IMR-90 (cell line): Measurements from ENCODE around the gene CARTPT. TPM values are rescaled to one million over a fixed set of nuclear protein-coding genes. Genes with fewer than 3 reads are reported as not detected.

Experiments used
- ATAC-seq: fragments of 200-7000 bp; cut with Tn5 transposase; 2 replicates; pipeline ENCODE4 v1.9.1; 2020; ENCODE audit warnings: low read depth, mild to moderate bottlenecking, moderate library complexity
- BruUV-seq: library from RNA; stranded (reverse); fragments of 400-500 nt; replicated peaks from 2 replicates; lab custom pipeline; 2021; lab: Mats Ljungman, UMichigan
- CTCF ChIA-PET: fragments of 300-600 bp; formaldehyde crosslinking; extraction: SDS; loops from one replicate; lab custom pipeline; 2021; ENCODE audit warnings: antibody characterized with exemption; lab: Yijun Ruan, JAX
- POLR2A ChIA-PET: fragments of 300-600 bp; sonication (Branson Sonifier 250); formaldehyde crosslinking; loops from one replicate; lab custom pipeline; 2022; ENCODE audit warnings: antibody characterized with exemption; ENCODE audit not compliant: unreplicated experiment; lab: Charles Lee
- DNase-seq: peaks from one replicate; pipeline ENCODE4 v3.0.0; 2013
- H2AFZ ChIP-seq: replicated peaks from 2 replicates; pipeline ENCODE3; 2013; ENCODE audit warnings: low read length, mild to moderate bottlenecking; ENCODE audit not compliant: poor library complexity
- H2AK5ac ChIP-seq: 2 replicates; pipeline ENCODE4 v1.6.1; 2013; ENCODE audit warnings: low read depth, low read length, inconsistent platforms
- H2AK9ac ChIP-seq: replicated peaks from 2 replicates; pipeline ENCODE3; 2013; ENCODE audit warnings: mild to moderate bottlenecking, low read depth, low read length, moderate library complexity; ENCODE audit not compliant: poor library complexity
- H2BK120ac ChIP-seq: 2 replicates; pipeline ENCODE4 v1.6.1; 2013; ENCODE audit warnings: low read depth, low read length, inconsistent platforms
- H2BK15ac ChIP-seq: 3 replicates; pipeline ENCODE4 v1.6.1; 2013; ENCODE audit warnings: low read depth, low read length, inconsistent platforms
- H2BK20ac ChIP-seq: 2 replicates; pipeline ENCODE4 v1.6.1; 2013; ENCODE audit warnings: low read depth, mild to moderate bottlenecking, inconsistent platforms, low read length, moderate library complexity
- H2BK5ac ChIP-seq: 2 replicates; pipeline ENCODE4 v1.6.1; 2013; ENCODE audit warnings: mild to moderate bottlenecking, low read depth, low read length, inconsistent platforms; ENCODE audit not compliant: poor library complexity, severe bottlenecking
- H3K14ac ChIP-seq: replicated peaks from 2 replicates; pipeline ENCODE4 v1.6.1; 2013; ENCODE audit warnings: low read depth, low read length, inconsistent platforms
- H3K18ac ChIP-seq: 2 replicates; pipeline ENCODE4 v1.6.1; 2013; ENCODE audit warnings: low read depth, low read length, control low read depth
- H3K23ac ChIP-seq: 2 replicates; pipeline ENCODE4 v1.6.1; 2013; ENCODE audit warnings: low read depth, low read length, inconsistent platforms
- H3K27ac ChIP-seq: 2 replicates; pipeline ENCODE4 v1.5.1; 2013; ENCODE audit warnings: mild to moderate bottlenecking, control low read depth, low read length; ENCODE audit not compliant: insufficient read depth
- H3K27me3 ChIP-seq: 2 replicates; pipeline ENCODE4 v1.6.1; 2013; ENCODE audit warnings: low read length; ENCODE audit not compliant: control insufficient read depth, insufficient read depth
- H3K36me3 ChIP-seq: 2 replicates; pipeline ENCODE4 v1.6.1; 2013; ENCODE audit warnings: low read length, mixed read lengths; ENCODE audit not compliant: control insufficient read depth, insufficient read depth
- H3K4ac ChIP-seq: 2 replicates; pipeline ENCODE4 v1.6.1; 2013; ENCODE audit warnings: low read depth, low read length, inconsistent platforms
- H3K4me1 ChIP-seq: 2 replicates; pipeline ENCODE4 v1.6.1; 2013; ENCODE audit warnings: low read length, mixed read lengths; ENCODE audit not compliant: control insufficient read depth, insufficient read depth
- H3K4me2 ChIP-seq: 2 replicates; pipeline ENCODE4 v1.6.1; 2013; ENCODE audit warnings: low read depth, mild to moderate bottlenecking, control low read depth, low read length, moderate library complexity
- H3K4me3 ChIP-seq: 2 replicates; pipeline ENCODE4 v1.5.1; 2013; ENCODE audit warnings: low read depth, mild to moderate bottlenecking, control low read depth, low read length, moderate library complexity; ENCODE audit not compliant: insufficient read depth
- H3K56ac ChIP-seq: 2 replicates; pipeline ENCODE4 v1.6.1; 2013; ENCODE audit warnings: low read length, inconsistent platforms; ENCODE audit not compliant: insufficient read depth; ENCODE audit errors: extremely low read depth
- H3K79me1 ChIP-seq, 2 experiments: 2 replicates each; pipeline ENCODE4 v1.6.1; 2013; ENCODE audit warnings: low read length in 2 of 2, inconsistent platforms in 1 of 2, low read depth in 1 of 2
- H3K9ac ChIP-seq: 2 replicates; pipeline ENCODE4 v1.6.1; 2013; ENCODE audit warnings: low read depth, low read length, control low read depth
- H3K9me1 ChIP-seq: 2 replicates; pipeline ENCODE4 v1.6.1; 2013; ENCODE audit warnings: low read length, inconsistent platforms; ENCODE audit not compliant: insufficient read depth
- H3K9me3 ChIP-seq: 2 replicates; pipeline ENCODE4 v1.6.1; 2013; ENCODE audit warnings: low read length; ENCODE audit not compliant: control insufficient read depth, insufficient read depth
- H4K20me1 ChIP-seq: 2 replicates; pipeline ENCODE4 v1.6.1; 2013; ENCODE audit warnings: low read length, inconsistent platforms; ENCODE audit not compliant: insufficient read depth
- H4K5ac ChIP-seq: 2 replicates; pipeline ENCODE4 v1.6.1; 2013; ENCODE audit warnings: mild to moderate bottlenecking, low read depth, low read length, control low read depth
- H4K8ac ChIP-seq, 2 experiments: 2 replicates each; pipeline ENCODE4 v1.6.1; 2013; ENCODE audit warnings: low read depth in 2 of 2, low read length in 2 of 2, control low read depth in 1 of 2, inconsistent platforms in 1 of 2
- H4K91ac ChIP-seq: 2 replicates; pipeline ENCODE4 v1.6.1; 2013; ENCODE audit warnings: low read depth, low read length, inconsistent platforms; ENCODE audit not compliant: insufficient read depth
- BHLHE40 ChIP-seq: fragments of 150-350 bp; IDR thresholded peaks from 2 replicates; pipeline ENCODE4 v1.6.1; 2016; ENCODE audit warnings: mild to moderate bottlenecking, low read depth, low read length
- CEBPB ChIP-seq: IDR thresholded peaks from 2 replicates; pipeline ENCODE4 v1.6.1; 2012; ENCODE audit warnings: low read depth, low read length, improper control_type of control experiment
- CHD1 ChIP-seq: IDR thresholded peaks from 2 replicates; pipeline ENCODE4 v1.6.1; 2012; ENCODE audit warnings: low read depth, low read length, improper control_type of control experiment
- FOS ChIP-seq: fragments of 150-350 bp; IDR thresholded peaks from 2 replicates; pipeline ENCODE4 v1.6.1; 2016; ENCODE audit warnings: low read depth, low read length
- MAFK ChIP-seq: IDR thresholded peaks from 2 replicates; pipeline ENCODE4 v1.6.1; 2012; ENCODE audit warnings: low read depth, low read length, improper control_type of control experiment
- MAZ ChIP-seq: IDR thresholded peaks from 2 replicates; pipeline ENCODE4 v1.6.1; 2012; ENCODE audit warnings: low read depth, mild to moderate bottlenecking, low read length, improper control_type of control experiment, moderate library complexity, borderline replicate concordance
- MXI1 ChIP-seq: IDR thresholded peaks from 2 replicates; pipeline ENCODE4 v1.6.1; 2012; ENCODE audit warnings: low read depth, mild to moderate bottlenecking, low read length, moderate library complexity, borderline replicate concordance
- NFE2L2 ChIP-seq: fragments of 150-350 bp; IDR thresholded peaks from 2 replicates; pipeline ENCODE4 v1.6.1; 2016; ENCODE audit warnings: low read depth, mild to moderate bottlenecking, low read length
- POLR2A ChIP-seq: IDR thresholded peaks from 2 replicates; pipeline ENCODE4 v1.6.1; 2012; ENCODE audit warnings: mild to moderate bottlenecking, low read depth, low read length
- RAD21 ChIP-seq: IDR thresholded peaks from 2 replicates; pipeline ENCODE4 v1.6.1; 2012; ENCODE audit warnings: low read length, improper control_type of control experiment
- RCOR1 ChIP-seq: IDR thresholded peaks from 2 replicates; pipeline ENCODE4 v1.6.1; 2012; ENCODE audit warnings: mild to moderate bottlenecking, low read length, improper control_type of control experiment; ENCODE audit not compliant: insufficient replicate concordance
- RFX5 ChIP-seq: IDR thresholded peaks from 2 replicates; pipeline ENCODE4 v1.8.0; 2012; ENCODE audit warnings: low read depth, mild to moderate bottlenecking, low read length, moderate library complexity
- SMC3 ChIP-seq: fragments of 150-350 bp; IDR thresholded peaks from 2 replicates; pipeline ENCODE4 v1.6.1; 2016; ENCODE audit warnings: low read depth, mild to moderate bottlenecking, antibody characterized with exemption, low read length, moderate library complexity
- WGBS, 2 experiments: methylation state at CpG; one replicate each; pipeline versions ENCODE4 v1.1.5 to v1.1.7; 2013; ENCODE audit warnings: missing lambda C conversion rate in 2 of 2; ENCODE audit not compliant: insufficient read length in 1 of 2; ENCODE audit errors: extremely low coverage in 2 of 2; 5-methylcytosine and 5-hydroxymethylcytosine counted together
- dilution Hi-C: fragments of 300-500 bp; cut with HindIII; formaldehyde crosslinking; loops from one replicate; pipeline ENCODE4 v1.14.3; 2018; ENCODE audit warnings: low sequenced_read_pairs; ENCODE audit not compliant: unreplicated experiment
- in situ Hi-C: fragments of 300-500 bp; cut with MboI; formaldehyde crosslinking; loops from 3 replicates; pipeline ENCODE4 v1.14.3; 2019; ENCODE audit warnings: low sequenced_read_pairs, inconsistent platforms, mixed read lengths
- intact Hi-C: fragments of 100-400 bp; cut with micrococcal nuclease; formaldehyde crosslinking; loops from 2 replicates; pipeline ENCODE4 v1.10.0; 2022
- polyA plus RNA-seq, 3 experiments: library from polyadenylated mRNA; depleted of rRNA; stranded (reverse); fragments of >200 nt; gene quantifications; 2 replicates each; pipeline ENCODE4 v1.2.3, GENCODE V29; 2012; ENCODE audit warnings: low replicate concordance in 1 of 3
- total RNA-seq: library from RNA; depleted of rRNA; stranded (reverse); fragments of >200 nt; gene quantifications from 2 replicates; pipeline ENCODE4 v1.2.3, GENCODE V29; 2012
- TF ChIP-seq, protein P1 (sequence below): conservative IDR thresholded peaks from 2 replicates; pipeline ENCODE4 v1.5.1; 2012; ENCODE audit warnings: mild to moderate bottlenecking, low read depth, low read length, improper control_type of control experiment
- TF ChIP-seq, protein P2 (sequence below): fragments of 150-350 bp; IDR thresholded peaks from 2 replicates; pipeline ENCODE4 v1.6.1; 2017; ENCODE audit warnings: mild to moderate bottlenecking, antibody characterized with exemption, low read length, low read depth
- TF ChIP-seq, protein P3 (sequence below): fragments of 150-350 bp; IDR thresholded peaks from 2 replicates; pipeline ENCODE4 v1.6.1; 2016; ENCODE audit warnings: low read depth, mild to moderate bottlenecking, low read length, moderate library complexity, borderline replicate concordance

The CARTPT gene
- total and polyA plus RNA-seq, 2 of the 4 experiments (the other 2 are of a cell fraction) = not detected

DNA sequence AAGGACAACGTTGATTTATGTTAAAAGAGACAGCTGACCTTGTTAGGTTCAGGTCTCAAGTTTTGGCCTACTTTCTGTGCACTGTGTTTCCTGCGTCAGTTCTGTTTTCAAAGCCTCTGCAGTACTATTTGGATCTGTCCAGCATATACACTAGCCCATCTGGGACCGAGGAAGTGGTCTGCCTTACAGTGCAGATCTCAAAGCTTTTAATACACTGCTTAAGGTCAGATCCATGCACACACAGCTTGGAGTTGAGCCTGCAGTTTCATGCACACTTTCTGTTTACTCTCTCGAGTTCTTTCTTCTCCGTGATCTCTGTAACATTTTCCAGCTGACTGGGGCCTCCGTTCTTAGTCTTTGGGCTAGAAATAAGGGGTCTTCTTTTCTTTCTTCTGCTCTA, 24.1 kb downstream of the CARTPT start:
- H3K56ac ChIP-seq = no peak overlapping the region
- no peaks in the 10 kb centered on the region for H3K9me3 ChIP-seq
- H3K27ac ChIP-seq = no peak overlapping the region
- no peak overlapping the region for H2BK5ac ChIP-seq
- no peak overlapping the region for H2BK15ac ChIP-seq
- no peak overlapping the region for H2AK9ac ChIP-seq
- H3K4me2 ChIP-seq = no peak overlapping the region
- no peaks in the 10 kb centered on the region for H3K79me1 ChIP-seq
- H3K4ac ChIP-seq = no peak overlapping the region
- WGBS, 2 experiments = 7% methylated on average over 2 of the region's 6 CpGs; no CpG with 5 or more reads in 1 of the 2 experiments
- no peak overlapping the region for H3K9ac ChIP-seq
- no peaks in the 10 kb centered on the region for H4K20me1 ChIP-seq
- H3K27me3 ChIP-seq = no peaks in the 10 kb centered on the region; the same call in 1 of the 2 replicates
- dilution Hi-C loops = no loop called here
- DNase-seq (no peak), ATAC-seq (peak; percentile 61)
- no peak overlapping the region for H4K91ac ChIP-seq
- H3K4me3 ChIP-seq = no peak overlapping the region
- H2BK120ac ChIP-seq = no peak overlapping the region
- no peak overlapping the region for H2AFZ ChIP-seq
- in situ Hi-C loops = no loop called here
- POLR2A ChIA-PET = no interaction called here
- no peak overlapping the region for H4K8ac ChIP-seq
- H3K18ac ChIP-seq = no peak overlapping the region
- H3K36me3 ChIP-seq = no peaks in the 10 kb centered on the region
- no peak overlapping the region for H3K14ac ChIP-seq
- no peaks in the 10 kb centered on the region for H3K4me1 ChIP-seq
- BruUV-seq = no TSS peak
- H3K9me1 ChIP-seq = no peaks in the 10 kb centered on the region
- H2BK20ac ChIP-seq = no peak overlapping the region
- H2AK5ac ChIP-seq = no peak overlapping the region
- CTCF ChIA-PET = no interaction called here
- no peak overlapping the region for H3K23ac ChIP-seq
- TF ChIP-seq CHD1 (no peak), BHLHE40 (no peak), RAD21 (no peak), MXI1 (no peak), POLR2A (no peak), MAFK (no peak), NFE2L2 (no peak), RFX5 (no peak), SMC3 (no peak), CEBPB (no peak), MAZ (no peak), RCOR1 (no peak), FOS (no peak)
- TF ChIP-seq, protein P1, sequence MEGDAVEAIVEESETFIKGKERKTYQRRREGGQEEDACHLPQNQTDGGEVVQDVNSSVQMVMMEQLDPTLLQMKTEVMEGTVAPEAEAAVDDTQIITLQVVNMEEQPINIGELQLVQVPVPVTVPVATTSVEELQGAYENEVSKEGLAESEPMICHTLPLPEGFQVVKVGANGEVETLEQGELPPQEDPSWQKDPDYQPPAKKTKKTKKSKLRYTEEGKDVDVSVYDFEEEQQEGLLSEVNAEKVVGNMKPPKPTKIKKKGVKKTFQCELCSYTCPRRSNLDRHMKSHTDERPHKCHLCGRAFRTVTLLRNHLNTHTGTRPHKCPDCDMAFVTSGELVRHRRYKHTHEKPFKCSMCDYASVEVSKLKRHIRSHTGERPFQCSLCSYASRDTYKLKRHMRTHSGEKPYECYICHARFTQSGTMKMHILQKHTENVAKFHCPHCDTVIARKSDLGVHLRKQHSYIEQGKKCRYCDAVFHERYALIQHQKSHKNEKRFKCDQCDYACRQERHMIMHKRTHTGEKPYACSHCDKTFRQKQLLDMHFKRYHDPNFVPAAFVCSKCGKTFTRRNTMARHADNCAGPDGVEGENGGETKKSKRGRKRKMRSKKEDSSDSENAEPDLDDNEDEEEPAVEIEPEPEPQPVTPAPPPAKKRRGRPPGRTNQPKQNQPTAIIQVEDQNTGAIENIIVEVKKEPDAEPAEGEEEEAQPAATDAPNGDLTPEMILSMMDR = no peak
- TF ChIP-seq, protein P2, sequence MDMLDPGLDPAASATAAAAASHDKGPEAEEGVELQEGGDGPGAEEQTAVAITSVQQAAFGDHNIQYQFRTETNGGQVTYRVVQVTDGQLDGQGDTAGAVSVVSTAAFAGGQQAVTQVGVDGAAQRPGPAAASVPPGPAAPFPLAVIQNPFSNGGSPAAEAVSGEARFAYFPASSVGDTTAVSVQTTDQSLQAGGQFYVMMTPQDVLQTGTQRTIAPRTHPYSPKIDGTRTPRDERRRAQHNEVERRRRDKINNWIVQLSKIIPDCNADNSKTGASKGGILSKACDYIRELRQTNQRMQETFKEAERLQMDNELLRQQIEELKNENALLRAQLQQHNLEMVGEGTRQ = no peak
- TF ChIP-seq, protein P3, sequence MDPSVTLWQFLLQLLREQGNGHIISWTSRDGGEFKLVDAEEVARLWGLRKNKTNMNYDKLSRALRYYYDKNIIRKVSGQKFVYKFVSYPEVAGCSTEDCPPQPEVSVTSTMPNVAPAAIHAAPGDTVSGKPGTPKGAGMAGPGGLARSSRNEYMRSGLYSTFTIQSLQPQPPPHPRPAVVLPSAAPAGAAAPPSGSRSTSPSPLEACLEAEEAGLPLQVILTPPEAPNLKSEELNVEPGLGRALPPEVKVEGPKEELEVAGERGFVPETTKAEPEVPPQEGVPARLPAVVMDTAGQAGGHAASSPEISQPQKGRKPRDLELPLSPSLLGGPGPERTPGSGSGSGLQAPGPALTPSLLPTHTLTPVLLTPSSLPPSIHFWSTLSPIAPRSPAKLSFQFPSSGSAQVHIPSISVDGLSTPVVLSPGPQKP = no peak
- intact Hi-C loops = no loop called here
- H4K5ac ChIP-seq = no peak overlapping the region
